GM21526 (cell line): ENCODE results near the gene METTL26.

Experiments
- ATAC-seq: cut with Tn5 transposase; IDR thresholded peaks from one replicate; pipeline ENCODE4 v1.9.1; 2021; ENCODE audit warnings: moderate library complexity; ENCODE audit not compliant: unreplicated experiment, low FRiP score

METTL26 gene

DNA sequence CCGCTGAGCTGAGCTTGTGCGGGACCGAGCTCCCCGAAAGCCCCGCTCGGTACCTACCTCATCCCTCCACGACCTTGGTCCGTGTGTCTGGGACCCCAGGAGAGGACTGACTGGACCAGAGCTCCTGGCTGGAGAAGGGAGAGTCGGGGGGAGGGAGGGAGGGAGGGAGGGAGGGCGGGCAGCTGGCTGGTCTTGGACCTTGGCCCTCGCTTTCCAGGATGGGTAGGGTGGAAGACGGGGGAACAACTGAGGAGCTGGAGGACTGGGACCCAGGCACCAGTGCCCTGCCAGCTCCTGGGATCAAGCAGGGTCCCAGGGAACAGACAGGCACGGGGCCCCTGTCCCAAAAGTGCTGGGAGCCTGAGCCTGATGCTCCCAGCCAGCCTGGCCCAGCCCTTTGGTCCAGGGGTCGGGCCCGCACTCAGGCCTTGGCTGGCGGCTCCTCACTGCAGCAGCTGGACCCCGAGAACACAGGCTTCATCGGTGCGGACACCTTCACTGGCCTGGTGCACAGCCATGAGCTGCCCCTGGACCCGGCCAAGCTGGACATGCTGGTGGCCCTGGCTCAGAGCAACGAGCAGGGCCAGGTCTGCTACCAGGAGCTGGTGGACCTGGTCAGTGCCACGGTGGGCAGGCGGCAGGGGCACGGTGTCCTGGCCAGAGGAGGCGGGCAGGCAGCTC, 39.9 kb upstream of the METTL26 start:
- no peak for ATAC-seq

DNA sequence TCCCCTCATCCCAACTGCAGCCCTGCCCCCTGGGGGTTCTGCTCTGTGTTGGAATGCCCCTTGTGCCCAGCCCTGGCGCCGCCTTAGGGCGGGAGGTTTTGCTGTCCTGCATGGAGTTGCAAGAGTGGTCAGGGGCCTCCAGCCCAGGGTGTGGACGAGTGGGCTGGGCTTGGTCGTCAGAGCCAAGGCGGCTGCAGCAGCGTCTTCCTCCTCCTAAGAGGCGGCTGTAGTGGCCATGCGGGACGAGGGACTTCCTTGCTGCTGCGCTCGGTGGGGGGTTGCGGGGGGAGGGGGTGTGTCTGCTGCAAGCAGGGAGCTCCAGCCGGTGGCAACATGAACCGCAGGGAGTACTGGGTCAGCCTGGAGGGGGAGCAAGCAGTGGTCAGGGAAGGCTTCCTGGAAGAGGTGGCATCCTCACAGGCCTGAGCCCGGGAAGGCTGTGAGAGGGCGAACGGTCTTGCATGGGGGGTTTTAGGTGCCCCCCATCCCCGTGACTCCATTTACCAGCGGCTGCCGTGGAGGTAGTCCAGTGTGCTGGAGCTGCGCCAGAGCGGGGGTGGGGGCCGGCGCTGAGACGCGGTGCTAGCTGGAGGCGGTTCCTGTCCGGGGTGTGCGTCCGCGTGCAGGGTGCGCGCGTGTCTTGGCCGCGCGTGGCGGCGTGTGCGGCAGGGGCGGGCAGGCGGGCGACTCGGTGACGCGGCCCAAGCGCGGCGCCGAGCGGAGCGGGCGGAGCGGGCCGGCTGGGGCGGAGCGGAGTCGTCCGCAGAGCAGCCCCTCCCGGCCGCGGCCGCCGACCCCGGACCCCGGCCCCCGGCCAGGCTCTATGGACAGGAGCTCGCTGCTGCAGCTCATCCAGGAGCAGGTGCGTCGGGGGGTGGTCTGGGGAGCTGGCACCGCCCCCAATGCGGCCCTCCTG, 39.1 kb upstream of the METTL26 start, which contains the start of gene RHBDL1:
Gene RHBDL1, plus strand, starts transcription at position 704 of the 916 bp plus-strand sequence. Its CDS starts 120 bp downstream, at position 824.
- ATAC-seq = no peak

DNA sequence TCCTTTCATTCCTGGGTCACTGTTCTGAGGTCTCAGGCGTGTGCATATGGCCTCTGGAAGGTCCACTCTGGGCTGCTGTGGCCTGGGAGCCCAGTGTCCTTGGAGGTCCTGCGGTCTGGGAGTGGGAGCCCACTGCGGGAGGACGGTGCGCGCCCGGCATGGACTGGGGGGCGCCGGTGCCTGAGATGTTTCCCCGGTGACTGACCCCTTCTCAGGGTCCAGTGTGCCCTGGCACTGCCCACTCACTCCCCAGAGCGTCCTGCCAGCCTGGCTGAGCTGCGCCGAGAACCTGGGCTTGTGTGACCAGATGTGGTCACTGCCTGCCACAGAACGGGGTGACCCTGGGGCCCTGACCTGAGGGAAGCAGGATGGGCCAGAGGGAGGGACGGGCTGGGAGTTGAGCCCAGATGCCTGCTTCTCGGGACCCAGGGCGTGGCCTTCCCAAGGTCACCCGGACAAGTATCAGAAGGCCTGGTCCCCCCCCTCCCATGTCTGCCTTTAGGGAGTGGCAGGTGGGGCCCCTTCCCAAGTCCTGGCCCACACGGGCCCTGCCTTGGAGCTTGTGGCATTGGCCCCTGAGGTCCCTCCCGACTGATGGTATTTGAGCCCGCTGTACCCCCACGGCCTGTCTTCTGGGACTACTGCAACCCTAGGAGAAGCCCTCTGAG, 38.2 kb upstream of the METTL26 start:
- no peak for ATAC-seq

DNA sequence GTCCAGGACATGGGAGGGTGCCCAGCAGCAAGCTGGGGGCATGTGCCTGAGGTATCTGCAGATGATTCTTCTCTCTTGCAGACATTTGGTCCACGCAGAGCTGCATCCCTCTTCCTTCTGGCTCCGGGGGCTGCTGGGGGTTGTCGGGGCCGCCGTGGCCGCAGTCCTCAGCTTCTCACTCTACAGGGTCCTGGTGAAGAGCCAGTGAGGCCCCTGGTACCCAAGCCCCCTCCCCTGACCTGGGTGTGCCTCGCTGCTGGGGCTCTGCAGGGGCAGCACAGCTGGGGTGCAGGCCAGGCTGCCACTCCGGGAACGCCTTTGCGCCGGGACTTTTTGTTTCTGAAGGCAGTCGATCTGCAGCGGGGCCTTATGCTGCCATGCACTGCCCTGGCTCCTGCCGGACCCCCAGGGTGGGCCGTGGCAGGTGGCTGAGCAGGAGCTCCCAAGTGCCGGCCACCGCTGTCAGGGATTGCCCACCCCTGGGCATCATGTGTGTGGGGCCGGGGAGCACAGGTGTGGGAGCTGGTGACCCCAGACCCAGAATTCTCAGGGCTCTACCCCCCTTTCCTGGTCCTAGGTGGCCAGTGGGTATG, 37.4 kb upstream of the METTL26 start:
- ATAC-seq = no peak

DNA sequence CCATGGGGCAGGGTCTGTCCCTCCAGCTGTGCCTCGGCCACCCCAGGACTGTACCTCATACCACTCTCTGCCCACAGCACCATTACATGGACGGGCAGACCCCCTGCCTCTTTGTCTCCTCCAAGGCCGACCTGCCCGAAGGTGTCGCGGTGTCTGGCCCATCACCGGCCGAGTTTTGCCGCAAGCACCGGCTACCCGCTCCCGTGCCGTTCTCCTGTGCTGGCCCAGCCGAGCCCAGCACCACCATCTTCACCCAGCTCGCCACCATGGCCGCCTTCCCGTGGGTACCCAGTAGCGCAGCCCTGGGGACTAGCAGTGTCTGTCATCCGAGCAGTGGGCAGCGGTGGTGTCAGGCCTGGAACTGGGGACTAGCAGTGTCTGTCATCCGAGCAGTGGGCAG, 36.7 kb upstream of the METTL26 start:
- no peak for ATAC-seq

DNA sequence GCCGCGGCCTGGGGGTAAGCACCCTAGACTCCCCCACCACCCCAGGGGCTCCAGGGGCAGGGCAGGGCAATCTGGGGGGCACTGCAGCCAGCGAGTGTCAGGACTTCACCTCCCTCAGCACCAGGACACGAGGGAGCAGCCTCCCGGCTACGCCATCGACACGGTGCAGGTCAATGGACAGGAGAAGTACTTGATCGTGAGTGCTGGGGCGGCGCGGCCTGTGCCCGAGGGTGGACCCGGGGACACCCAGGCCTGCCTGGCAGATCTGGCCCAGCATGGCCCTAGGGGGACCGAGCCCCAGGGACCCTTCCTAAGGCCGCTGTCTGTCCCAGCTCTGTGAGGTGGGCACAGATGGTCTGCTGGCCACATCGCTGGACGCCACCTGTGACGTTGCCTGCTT, 36.3 kb upstream of the METTL26 start:
- ATAC-seq = no peak

DNA sequence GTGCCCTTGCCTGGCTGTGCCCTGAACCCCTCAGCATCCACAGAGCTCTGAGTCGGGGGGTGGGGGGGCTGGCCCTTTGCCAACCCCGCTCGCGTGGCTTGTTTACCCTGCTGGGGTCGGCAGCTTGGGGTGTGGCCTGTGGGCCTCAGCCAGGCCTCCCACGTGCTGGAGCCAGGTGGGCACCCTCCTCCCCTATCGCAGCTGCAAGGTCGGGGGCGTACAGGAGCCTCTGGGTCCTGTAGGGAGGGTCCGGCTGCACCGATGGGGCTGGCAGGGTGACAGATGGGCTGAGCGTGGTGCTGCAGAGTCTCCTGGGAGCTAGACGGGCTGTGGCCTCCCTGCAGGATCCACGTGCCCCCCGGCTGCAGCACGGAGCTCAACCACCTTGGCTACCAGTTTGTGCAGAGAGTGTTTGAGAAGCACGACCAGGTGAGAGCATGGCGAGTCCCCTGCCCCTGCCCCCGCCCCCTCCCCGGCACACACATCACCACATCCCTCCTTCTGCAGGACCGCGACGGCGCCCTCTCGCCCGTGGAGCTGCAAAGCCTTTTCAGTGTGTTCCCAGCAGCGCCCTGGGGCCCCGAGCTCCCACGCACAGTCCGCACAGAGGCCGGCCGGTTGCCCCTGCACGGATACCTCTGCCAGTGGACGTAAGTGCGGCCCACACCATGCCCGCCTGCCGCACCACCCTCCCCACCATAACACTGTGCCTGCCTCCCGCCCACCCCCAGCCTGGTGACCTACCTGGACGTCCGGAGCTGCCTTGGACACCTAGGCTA, 35.4 kb upstream of the METTL26 start:
- no peak for ATAC-seq

DNA sequence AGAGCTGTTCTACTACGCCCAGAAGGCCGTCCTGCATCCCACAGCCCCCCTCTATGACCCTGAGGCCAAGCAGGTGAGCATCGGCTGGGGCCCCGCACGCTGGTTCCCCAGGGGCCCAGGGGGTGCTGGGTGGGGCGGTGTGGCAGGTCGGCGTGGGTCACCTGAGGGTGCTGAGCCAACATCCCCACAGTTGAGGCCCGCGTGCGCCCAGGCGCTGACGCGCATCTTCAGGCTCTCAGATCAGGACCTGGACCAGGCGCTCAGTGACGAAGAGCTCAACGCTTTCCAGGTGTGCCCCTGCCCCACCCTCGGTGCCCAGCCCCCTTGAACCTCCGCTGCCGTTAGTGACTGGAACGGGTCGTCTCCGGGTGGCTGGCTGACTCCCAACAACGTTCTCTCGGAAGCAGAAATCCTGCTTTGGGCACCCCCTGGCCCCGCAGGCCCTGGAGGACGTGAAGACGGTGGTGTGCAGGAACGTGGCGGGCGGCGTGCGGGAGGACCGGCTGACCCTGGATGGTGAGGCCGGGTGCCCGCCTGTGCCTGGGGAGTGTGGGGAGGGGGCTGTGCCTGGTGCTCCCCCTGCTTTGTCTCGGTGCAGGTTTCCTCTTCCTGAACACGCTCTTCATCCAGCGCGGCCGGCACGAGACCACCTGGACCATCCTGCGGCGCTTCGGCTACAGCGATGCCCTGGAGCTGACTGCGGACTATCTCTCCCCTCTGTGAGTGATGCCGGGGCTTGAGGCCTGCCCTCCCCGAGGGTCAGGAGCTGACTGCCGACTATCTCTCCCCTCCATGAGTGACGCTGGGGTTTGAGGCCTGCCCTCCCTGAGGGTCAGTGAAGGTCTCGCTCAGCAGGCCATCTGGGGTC, 34.6 kb upstream of the METTL26 start:
- no peak for ATAC-seq

DNA sequence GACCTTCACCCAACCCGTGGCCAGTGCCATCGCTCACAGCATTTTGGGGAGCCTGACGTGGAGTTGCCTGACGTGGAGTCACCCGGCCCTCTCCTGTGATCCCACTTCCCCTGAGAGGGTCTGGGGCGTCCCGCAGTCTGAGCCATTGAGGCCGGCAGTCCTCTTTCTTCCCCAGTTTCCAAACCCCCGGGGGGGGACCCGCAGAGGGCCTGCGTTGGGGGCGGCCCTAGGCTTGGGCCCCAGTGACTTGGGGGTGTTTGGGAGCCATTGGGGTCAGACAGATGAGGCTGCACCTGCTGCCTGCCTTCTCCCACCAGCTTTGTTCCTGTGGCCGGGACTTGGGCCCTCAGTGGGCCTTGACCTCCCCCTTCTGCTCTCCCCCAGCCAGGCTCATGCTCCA, 33.6 kb upstream of the METTL26 start:
- no peak for ATAC-seq

DNA sequence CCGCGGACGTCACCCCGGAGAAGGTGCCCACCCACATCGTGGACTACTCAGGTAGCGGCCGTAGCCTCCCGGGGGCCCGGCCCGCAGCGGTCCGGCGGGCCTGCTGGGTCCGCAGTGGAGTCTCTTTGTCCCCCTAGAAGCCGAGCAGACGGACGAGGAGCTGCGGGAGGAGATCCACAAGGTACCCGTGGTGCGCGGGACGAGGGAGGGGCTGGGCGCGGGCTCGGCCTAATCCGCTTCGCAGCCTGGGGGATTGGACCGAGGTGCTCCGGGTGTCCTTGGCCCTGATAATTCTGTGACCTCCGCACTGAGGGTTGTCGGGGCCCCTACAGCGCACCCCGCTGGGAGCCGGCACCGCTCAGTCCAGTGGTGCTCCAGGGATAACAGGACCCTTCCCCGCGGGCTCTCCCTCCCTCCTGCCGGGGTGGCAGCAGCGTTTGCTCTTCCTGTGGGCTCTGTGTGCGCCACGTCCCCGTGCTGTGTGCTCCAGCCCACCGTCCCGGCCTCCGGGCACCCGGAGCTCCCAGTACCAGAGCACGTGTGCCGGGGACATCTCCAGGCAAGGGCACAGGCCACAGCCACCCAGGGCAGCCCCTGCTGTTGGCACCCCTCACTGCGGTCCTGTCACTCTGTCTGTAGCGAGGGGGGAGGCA, 32.5 kb upstream of the METTL26 start:
- no peak for ATAC-seq

DNA sequence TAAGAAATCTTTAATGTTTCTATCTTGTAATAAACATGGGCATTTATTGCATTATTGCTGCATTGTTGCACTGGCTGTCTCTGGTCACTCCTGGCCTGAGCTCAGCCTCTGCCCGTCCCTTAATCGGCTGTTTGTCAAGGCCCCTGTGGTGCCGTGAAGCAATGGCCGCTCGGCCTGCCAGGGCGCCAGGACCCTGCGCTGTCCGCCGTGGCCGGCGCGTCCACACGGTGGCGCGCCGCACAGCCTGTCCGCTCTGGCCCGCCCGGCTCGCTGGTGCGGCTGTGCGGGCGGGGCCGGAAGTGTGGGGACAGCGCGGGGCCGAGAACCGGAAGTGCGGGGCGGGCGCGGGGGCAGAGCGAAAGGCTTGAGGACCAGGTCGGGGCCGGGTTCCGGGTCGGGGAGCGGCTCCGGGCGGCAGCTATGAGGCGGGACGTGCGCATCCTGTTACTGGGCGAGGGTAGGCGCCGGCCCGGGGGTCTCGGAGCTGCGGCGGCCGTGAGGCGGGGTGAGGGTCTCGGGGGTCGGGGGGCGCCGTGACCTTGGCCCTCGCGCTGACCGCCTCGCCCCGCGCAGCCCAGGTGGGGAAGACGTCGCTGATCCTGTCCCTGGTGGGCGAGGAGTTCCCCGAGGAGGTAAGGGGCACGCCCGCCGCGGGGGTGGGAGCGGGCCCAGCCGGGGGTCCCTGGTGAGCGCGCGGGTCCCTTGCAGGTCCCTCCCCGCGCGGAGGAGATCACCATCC, 31.8 kb upstream of the METTL26 start, which contains the start of gene RHOT2:
Gene RHOT2, plus strand, starts transcription at position 353 of the 739 bp plus-strand sequence. Its CDS starts 68 bp downstream, at position 421.
- ATAC-seq = peak; percentile 62

DNA sequence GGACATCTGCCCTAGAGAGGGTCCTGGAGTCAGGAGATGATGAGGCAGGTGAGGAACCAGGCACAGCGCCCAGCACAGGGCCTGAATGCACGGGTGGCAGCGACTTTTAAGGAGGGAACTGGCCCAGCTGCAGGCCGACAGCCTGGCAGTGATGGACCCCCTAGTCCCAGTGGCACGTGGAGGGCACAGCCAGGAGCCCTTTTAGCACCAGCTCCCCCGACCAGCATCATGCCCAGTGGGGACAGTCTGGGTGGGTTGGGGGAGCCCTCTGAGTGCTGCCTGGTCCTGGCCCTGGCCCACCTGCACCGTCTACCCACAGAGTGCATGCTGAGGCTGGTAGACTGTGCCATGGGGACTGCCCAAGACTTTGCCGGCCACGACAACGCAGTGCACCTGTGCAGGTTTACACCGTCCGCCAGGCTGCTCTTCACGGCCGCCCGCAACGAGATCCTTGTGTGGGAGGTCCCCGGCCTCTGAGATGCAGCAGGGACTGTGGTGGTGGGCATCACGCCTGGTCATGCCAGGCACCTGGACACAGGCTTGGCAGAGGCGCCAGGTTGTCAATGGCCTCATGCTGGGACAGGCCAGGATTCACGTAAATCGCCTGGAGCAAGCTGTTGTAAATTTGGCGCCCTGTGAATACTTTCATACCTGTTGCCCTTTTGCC, 31.1 kb upstream of the METTL26 start:
- ATAC-seq = no peak

DNA sequence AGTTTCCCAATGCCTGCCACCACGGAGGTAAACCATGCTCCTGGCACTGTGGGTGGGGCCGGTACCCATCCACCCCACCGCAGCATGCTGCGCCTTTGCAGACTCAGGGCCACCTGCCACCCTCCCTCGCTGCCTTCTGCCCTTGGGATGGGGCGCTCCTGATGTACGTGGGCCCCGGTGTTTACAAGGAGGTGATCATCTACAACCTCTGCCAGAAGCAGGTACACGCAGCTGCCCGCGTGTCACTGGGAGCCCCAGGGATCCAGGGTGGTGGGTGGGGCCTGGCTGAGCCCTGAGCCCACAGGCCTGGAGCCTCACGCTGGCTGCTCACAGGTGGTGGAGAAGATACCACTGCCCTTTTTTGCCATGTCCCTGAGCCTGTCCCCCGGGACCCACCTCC, 30.5 kb upstream of the METTL26 start:
- no peak for ATAC-seq

DNA sequence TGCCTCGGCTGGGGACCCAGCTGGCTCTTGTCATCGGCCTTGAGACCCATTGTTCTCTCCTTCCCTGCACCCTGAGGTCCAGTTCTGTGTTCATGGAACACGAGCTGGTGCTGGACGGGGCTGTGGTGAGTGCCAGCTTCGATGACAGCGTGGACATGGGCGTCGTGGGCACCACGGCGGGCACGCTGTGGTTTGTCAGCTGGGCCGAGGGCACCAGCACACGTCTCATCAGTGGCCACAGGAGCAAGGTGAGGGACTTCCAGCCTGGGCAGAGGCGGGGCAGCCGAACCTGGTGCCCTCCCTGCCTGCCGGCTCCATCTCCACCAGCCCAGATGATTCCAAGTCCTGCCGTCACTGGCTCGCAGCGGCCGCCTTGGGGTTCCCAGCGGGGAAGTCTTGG, 26.5 kb upstream of the METTL26 start:
- no peak for ATAC-seq

DNA sequence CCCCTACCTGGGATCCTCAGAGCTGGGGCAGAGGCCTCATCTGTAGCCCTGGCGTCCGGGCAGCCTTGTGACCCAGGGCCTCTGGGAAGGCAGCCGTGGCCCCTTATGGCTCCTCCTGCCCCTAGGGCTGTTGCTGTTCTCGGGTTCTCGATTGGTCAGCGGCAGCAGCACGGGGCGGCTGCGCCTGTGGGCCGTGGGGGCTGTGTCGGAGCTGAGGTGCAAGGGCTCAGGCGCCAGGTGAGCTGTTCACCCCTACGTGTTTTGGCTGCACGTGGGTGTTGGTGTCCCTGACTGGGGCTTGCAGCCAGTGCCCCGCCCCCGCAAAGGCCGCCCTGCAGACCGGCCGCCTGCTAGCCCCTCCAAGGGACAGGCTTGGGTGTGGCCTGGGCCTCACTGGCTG, 26.0 kb upstream of the METTL26 start:
- ATAC-seq = no peak

DNA sequence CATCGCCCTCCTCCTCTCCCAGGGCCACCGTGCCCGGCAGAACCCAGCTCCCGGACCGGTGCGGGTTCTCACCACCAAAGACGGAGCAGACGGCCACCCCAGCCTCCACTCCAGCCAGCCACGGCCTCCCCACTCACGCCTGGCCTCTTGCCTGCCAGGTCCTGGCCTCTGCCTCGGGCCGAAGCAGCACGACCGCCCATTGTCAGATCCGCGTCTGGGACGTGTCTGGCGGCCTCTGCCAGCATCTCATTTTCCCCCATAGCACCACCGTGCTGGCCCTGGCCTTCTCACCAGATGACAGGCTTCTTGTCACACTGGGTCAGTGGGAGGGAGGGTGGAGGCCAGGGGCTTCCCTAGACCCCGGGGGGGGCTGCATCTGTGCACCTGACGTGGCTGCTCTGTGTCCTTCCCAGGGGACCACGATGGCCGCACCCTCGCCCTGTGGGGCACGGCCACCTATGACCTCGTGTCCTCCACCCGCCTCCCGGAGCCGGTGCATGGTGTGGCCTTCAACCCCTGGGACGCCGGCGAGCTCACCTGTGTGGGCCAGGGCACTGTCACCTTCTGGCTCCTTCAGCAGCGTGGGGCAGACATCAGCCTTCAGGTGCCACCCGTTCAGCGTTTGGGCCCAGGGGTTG, 25.2 kb upstream of the METTL26 start:
- ATAC-seq = no peak
